Upper lobe of left lung (tissue), 6 donors: ENCODE results near the gene HAPLN1. TPM values are rescaled to one million over a fixed set of nuclear protein-coding genes. Genes with fewer than 3 reads are reported as not detected.

ENCODE experiments used
- ATAC-seq, 2 donors: fragments of 200-7000 bp; cut with Tn5 transposase; one replicate each; pipeline ENCODE4 v1.9.1; 2022; ENCODE audit warnings: mild to moderate bottlenecking in 2 of 2, moderate library complexity in 2 of 2; ENCODE audit not compliant: low FRiP score in 2 of 2
- DNase-seq, 2 donors: peaks; one replicate each; pipeline ENCODE4 v3.0.0-alpha.2; 2019 to 2020
- H3K27ac ChIP-seq, 4 donors: fragments of 200-600 bp; sonication (generic); one replicate each; pipeline ENCODE4 v1.5.1; 2016 to 2019
- H3K27me3 ChIP-seq, 4 donors: fragments of 200-600 bp; sonication (generic); one replicate each; pipeline ENCODE4 v1.5.1; 2017 to 2019
- H3K36me3 ChIP-seq, 4 donors: fragments of 200-600 bp; sonication (generic); one replicate each; pipeline ENCODE4 v1.5.1; 2016 to 2019
- H3K4me1 ChIP-seq, 4 donors: fragments of 200-600 bp; sonication (generic); one replicate each; pipeline ENCODE4 v1.5.1; 2018 to 2019
- H3K4me3 ChIP-seq, 4 donors: fragments of 200-600 bp; sonication (generic); one replicate each; pipeline ENCODE4 v1.5.1; 2017 to 2019; ENCODE audit warnings: mild to moderate bottlenecking in 2 of 4, moderate library complexity in 1 of 4
- H3K9me3 ChIP-seq, 4 donors: fragments of 200-600 bp; sonication (generic); one replicate each; pipeline ENCODE4 v1.5.1; 2018 to 2019
- CTCF ChIP-seq, 6 experiments: fragments of 450-650 bp in 4 of 6; fragments of 200-600 bp in 2 of 6; sonication (generic) in 2 of 6; IDR thresholded peaks; one replicate each; pipeline ENCODE4 v1.5.1; 2016 to 2019; ENCODE audit warnings: antibody characterized with exemption in 6 of 6
- EP300 ChIP-seq, 4 donors: sonication (generic); formaldehyde crosslinking; IDR thresholded peaks; one replicate each; pipeline ENCODE4 v1.5.1; 2017; ENCODE audit warnings: antibody characterized with exemption in 4 of 4, control low read depth in 2 of 4
- POLR2A ChIP-seq, 4 donors: fragments of 450-650 bp; IDR thresholded peaks; one replicate each; pipeline ENCODE4 v1.5.1; 2016 to 2017; ENCODE audit warnings: antibody characterized with exemption in 4 of 4, mild to moderate bottlenecking in 2 of 4
- POLR2AphosphoS5 ChIP-seq, 2 donors: sonication (generic); formaldehyde crosslinking; IDR thresholded peaks; one replicate each; pipeline ENCODE4 v1.5.1; 2017; ENCODE audit warnings: antibody characterized with exemption in 2 of 2
- WGBS, 2 donors: methylation state at CpG; one replicate each; pipeline ENCODE4 v1.1.5; 2017 to 2018; 5-methylcytosine and 5-hydroxymethylcytosine counted together
- total RNA-seq, 6 donors: library from RNA; depleted of rRNA in 4 of 6; stranded (reverse); fragments of >200 nt in 4 of 6; gene quantifications; one replicate each; pipeline versions ENCODE4 v1.1.0 to v1.2.1, GENCODE V29; 2016 to 2021
- donor health status: DM: no; HTN: no; CAD: no; lungs with moderate emphysema.
- donor health status: DM: no; HTN: yes; CAD: no; lungs with severe emphysema.

HAPLN1 gene
- total RNA-seq, 6 donors from 2014 or later = 0.30 to 0.46 TPM; not detected in 4

GRCh38 chr5:83657807-83658525 lies 62.7 kb downstream of the HAPLN1 start:
- no peak for ATAC-seq
- Histone ChIP-seq H3K4me1 (no peaks in the 10 kb centered on the region), H3K36me3 (no peaks in the 10 kb centered on the region), H3K27me3 (no peaks in the 10 kb centered on the region), H3K27ac (no peak overlapping the region), H3K4me3 (no peak overlapping the region), H3K9me3 (no peaks in the 10 kb centered on the region)
- TF ChIP-seq EP300 (IDR thresholded peaks at IDR 0.05) = no peak
- TF ChIP-seq CTCF (IDR thresholded peaks at IDR 0.05) = no peak
- TF ChIP-seq POLR2A (IDR thresholded peaks at IDR 0.05) = no peak
- no peak for TF ChIP-seq POLR2AphosphoS5 (IDR thresholded peaks at IDR 0.05)
- 89 to 91% methylated on average over 1 of the region's 1 CpG for WGBS, 2 donors
- DNase-seq = no peak

DNA sequence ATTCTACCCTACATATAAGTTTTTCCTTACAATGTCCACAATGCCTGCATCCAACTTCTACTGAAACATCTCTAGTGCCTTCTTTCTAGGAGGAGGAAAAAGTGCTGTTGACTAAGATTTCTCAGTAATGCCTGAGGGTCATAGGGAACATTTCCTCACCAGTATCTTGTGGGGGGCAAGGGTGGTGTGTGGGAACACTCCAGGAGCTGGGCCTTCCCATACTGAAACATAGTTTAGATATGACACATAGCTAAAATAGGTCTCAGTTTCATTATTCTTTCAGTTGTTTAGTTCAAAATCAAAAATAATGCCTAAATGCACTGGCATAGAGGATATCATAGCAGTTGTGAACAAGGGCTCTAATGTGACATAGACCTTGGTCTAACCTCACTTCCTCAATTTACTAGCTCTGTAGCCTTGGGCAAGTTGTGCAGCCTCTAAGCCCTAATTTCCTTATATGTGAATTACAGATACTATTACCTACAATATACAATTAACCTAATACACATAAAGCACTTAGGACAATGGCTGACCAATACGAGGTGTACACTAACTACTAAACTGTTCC lies 66.1 kb downstream of the HAPLN1 start:
- no peaks in the 10 kb centered on the region for H3K36me3 ChIP-seq
- H3K4me1 ChIP-seq = no peaks in the 10 kb centered on the region
- ATAC-seq (no peak), DNase-seq (no peak)
- WGBS, 2 donors = 76 to 83% methylated on average over 1 of the region's 1 CpG
- H3K9me3 ChIP-seq = no peaks in the 10 kb centered on the region
- H3K27me3 ChIP-seq = no peaks in the 10 kb centered on the region
- no peak overlapping the region for H3K4me3 ChIP-seq
- H3K27ac ChIP-seq = no peak overlapping the region
- no peak for TF ChIP-seq EP300 (IDR thresholded peaks at IDR 0.05)
- TF ChIP-seq POLR2A (IDR thresholded peaks at IDR 0.05) = no peak
- no peak for TF ChIP-seq CTCF (IDR thresholded peaks at IDR 0.05)
- no peak for TF ChIP-seq POLR2AphosphoS5 (IDR thresholded peaks at IDR 0.05)

- H3K27me3 ChIP-seq = no peaks in the 10 kb centered on the region
- no peak overlapping the region for H3K4me3 ChIP-seq
- ATAC-seq = no peak
- no peak for DNase-seq
- 41 to 50% methylated on average over 2 of the region's 2 CpGs for WGBS, 2 donors
- TF ChIP-seq CTCF (IDR thresholded peaks at IDR 0.05) = no peak
- no peak for TF ChIP-seq EP300 (IDR thresholded peaks at IDR 0.05)
- no peak for TF ChIP-seq POLR2A (IDR thresholded peaks at IDR 0.05)
- no peak for TF ChIP-seq POLR2AphosphoS5 (IDR thresholded peaks at IDR 0.05)
- H3K27ac ChIP-seq = no peak overlapping the region
- no peaks in the 10 kb centered on the region for H3K9me3 ChIP-seq
- no peaks in the 10 kb centered on the region for H3K4me1 ChIP-seq
- H3K36me3 ChIP-seq = no peaks in the 10 kb centered on the region
These were observed 67.0 kb downstream of the HAPLN1 start for GRCh38 chr5:83653669-83654068.

GRCh38 chr5:83645936-83646335 lies 74.7 kb downstream of the HAPLN1 start:
- Histone ChIP-seq H3K27me3 (no peaks in the 10 kb centered on the region), H3K4me1 (no peaks in the 10 kb centered on the region), H3K36me3 (no peaks in the 10 kb centered on the region), H3K27ac (no peak overlapping the region), H3K4me3 (no peak overlapping the region), H3K9me3 (no peaks in the 10 kb centered on the region)
- 38 to 44% methylated on average over 1 of the region's 1 CpG for WGBS, 2 donors
- TF ChIP-seq CTCF (IDR thresholded peaks at IDR 0.05) = no peak
- no peak for TF ChIP-seq POLR2AphosphoS5 (IDR thresholded peaks at IDR 0.05)
- no peak for TF ChIP-seq EP300 (IDR thresholded peaks at IDR 0.05)
- no peak for TF ChIP-seq POLR2A (IDR thresholded peaks at IDR 0.05)
- ATAC-seq (no peak), DNase-seq (no peak)

GRCh38 chr5:83644301-83644700 lies 76.4 kb downstream of the HAPLN1 start:
- no peak overlapping the region for H3K4me3 ChIP-seq
- ATAC-seq (no peak), DNase-seq (peak in 1 of 2 donors; percentile 61)
- WGBS, 2 donors = 92 to 94% methylated on average over 14 of the region's 14 CpGs
- no peaks in the 10 kb centered on the region for H3K4me1 ChIP-seq
- H3K27ac ChIP-seq = no peak overlapping the region
- H3K36me3 ChIP-seq = no peaks in the 10 kb centered on the region
- no peaks in the 10 kb centered on the region for H3K27me3 ChIP-seq
- TF ChIP-seq POLR2A (IDR thresholded peaks at IDR 0.05) (no peak), EP300 (IDR thresholded peaks at IDR 0.05) (no peak), CTCF (IDR thresholded peaks at IDR 0.05) (no peak), POLR2AphosphoS5 (IDR thresholded peaks at IDR 0.05) (no peak)
- H3K9me3 ChIP-seq = no peaks in the 10 kb centered on the region
